ENCODE data around the gene CCDC122. TPM values are rescaled to one million over a fixed set of nuclear protein-coding genes. Genes with fewer than 3 reads are reported as not detected.

CCDC122 gene
- polyA plus RNA-seq, 4 donors, result 0.81 to 13.0 (median 6.1) TPM

DNA sequence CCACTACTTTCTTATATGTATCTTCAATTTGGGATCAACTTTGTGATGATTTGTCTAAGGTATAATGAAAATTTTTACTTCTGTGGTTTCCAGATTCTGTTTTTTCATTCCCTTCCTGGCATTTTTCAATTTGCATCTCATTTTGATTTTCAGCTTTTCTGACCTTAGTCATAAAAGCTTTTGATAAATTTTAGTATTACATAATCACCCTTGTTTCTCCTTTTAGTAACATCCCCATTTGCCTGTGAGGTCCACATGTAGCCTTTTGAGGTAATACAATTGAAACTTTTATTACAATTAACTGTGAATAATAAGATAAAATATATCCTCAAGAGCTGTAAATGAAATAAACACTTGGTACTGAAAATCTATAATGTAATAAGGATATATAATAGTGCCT lies 31.3 kb upstream of the CCDC122 start:
- H3K9me3 ChIP-seq (ENCODE audit: control insufficient read depth in 2 of 2, insufficient read depth in 1 of 2, low read depth in 1 of 2, low read length in 1 of 2), result no peaks in the 10 kb centered on the region
- no peaks in the 10 kb centered on the region for H3K27me3 ChIP-seq (ENCODE audit: control insufficient read depth in 3 of 3, insufficient read depth in 3 of 3, low read length in 3 of 3)
- no peak for DNase-seq
- peaks cover 0 to 2% (median 0%) of the 10 kb centered on the region in 3 donors for H3K4me1 ChIP-seq (ENCODE audit: control insufficient read depth in 3 of 3, insufficient read depth in 2 of 3, low read depth in 1 of 3, low read length in 2 of 3)
- H3K36me3 ChIP-seq (ENCODE audit: control insufficient read depth in 3 of 3, insufficient read depth in 2 of 3, low read depth in 1 of 3, low read length in 3 of 3), result no peaks in the 10 kb centered on the region
- H3K27ac ChIP-seq (ENCODE audit: low read depth in 1 of 3, low read length in 2 of 3), result no peak overlapping the region
- no peak for FAIRE-seq
- H3K4me3 ChIP-seq (ENCODE audit: low read depth in 1 of 3, low read length in 3 of 3), result no peak overlapping the region

DNA sequence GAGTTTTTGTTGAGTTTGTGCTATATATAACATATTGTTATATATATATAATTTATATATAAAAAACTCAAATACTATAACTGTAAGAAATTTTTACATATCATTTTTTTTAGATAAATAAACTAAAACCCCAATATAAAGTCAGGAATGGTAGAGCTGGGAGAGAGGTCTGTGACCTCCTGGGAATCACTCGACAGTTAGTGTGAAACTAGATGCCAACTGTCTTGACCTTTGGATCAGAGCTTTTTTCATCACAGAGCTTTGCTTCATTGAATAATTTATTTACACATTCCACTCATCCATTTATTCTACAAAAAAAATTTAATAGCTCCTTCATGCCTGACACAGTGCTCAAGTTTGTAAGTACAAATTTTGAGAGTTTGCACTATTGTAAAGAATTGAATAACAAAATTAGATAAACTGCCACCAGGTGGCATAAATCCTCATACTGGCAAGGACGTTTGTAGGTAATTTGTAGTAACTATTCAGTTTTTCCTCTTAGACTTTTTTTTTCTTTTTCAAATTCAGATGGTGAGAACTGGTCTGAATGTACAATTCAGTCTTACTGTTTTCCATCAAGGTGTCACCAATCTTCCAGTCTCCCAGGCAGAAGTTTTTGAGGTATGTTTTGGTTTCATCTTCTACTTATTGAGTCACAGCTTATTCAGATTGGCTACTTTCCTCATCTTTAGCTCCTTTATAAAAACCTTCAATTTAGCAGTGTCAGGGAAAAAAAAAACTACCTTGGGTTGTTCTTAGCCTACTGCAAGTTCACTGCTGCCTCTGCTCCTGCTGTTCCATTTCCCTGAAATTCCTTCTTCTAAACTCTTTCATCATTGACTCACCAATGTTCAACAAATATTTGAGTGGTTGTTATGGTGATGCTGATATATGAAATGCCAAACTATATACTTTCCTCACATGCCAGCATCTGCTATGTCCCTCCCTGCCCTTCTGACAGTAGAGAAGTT lies 28.9 kb upstream of the CCDC122 start:
- peak; percentile 49 to 66 for DNase-seq
- peak; percentile 47 for FAIRE-seq
- WGBS, 3 donors, result 17 to 37% (median 19%) methylated on average over 2 of the region's 2 CpGs
- no peaks in the 10 kb centered on the region for H3K9me3 ChIP-seq (ENCODE audit: control insufficient read depth in 2 of 2, insufficient read depth in 1 of 2, low read depth in 1 of 2, low read length in 1 of 2)
- peaks cover 0 to 2% (median 0%) of the 10 kb centered on the region in 3 donors for H3K4me1 ChIP-seq (ENCODE audit: control insufficient read depth in 3 of 3, insufficient read depth in 2 of 3, low read depth in 1 of 3, low read length in 2 of 3)
- no peak overlapping the region for H3K4me3 ChIP-seq (ENCODE audit: low read depth in 1 of 3, low read length in 3 of 3)
- no peaks in the 10 kb centered on the region for H3K36me3 ChIP-seq (ENCODE audit: control insufficient read depth in 3 of 3, insufficient read depth in 2 of 3, low read depth in 1 of 3, low read length in 3 of 3)
- no peaks in the 10 kb centered on the region for H3K27me3 ChIP-seq (ENCODE audit: control insufficient read depth in 3 of 3, insufficient read depth in 3 of 3, low read length in 3 of 3)
- no peak overlapping the region for H3K27ac ChIP-seq (ENCODE audit: low read depth in 1 of 3, low read length in 2 of 3)

DNA sequence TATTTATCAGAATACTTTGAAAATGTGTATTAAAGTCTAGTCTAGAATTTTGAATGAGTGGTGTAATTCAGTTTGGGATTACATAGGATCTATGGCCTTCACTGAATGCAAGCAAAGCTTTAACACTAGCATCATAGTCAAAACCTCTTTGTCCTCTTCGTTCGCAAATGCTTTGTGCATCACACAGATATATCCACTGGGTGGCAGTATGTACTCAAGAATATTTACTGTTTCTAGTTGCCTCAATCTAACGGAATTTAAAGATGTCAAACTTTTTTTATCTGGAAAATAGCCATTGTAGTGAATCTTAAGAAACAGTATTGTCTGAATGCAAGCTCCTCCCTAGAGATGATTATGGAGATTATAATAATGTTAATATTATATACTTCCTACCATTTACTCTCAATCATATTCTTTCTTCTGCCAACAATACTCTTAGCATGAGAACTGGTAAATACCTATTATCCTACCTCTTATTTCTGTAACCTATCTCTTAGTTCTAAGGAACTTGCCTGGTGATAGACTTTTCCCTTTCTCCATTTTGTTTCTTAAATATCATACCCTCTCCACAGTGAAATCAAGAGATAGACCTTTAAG lies 26.0 kb upstream of the CCDC122 start:
- H3K9me3 ChIP-seq (ENCODE audit: control insufficient read depth in 2 of 2, insufficient read depth in 1 of 2, low read depth in 1 of 2, low read length in 1 of 2), result no peaks in the 10 kb centered on the region
- H3K36me3 ChIP-seq (ENCODE audit: control insufficient read depth in 3 of 3, insufficient read depth in 2 of 3, low read depth in 1 of 3, low read length in 3 of 3), result no peaks in the 10 kb centered on the region
- DNase-seq, result peak; percentile 68 to 71
- no peak overlapping the region for H3K4me3 ChIP-seq (ENCODE audit: low read depth in 1 of 3, low read length in 3 of 3)
- peak; percentile 76 for FAIRE-seq
- peaks cover 0 to 2% (median 0%) of the 10 kb centered on the region in 3 donors for H3K4me1 ChIP-seq (ENCODE audit: control insufficient read depth in 3 of 3, insufficient read depth in 2 of 3, low read depth in 1 of 3, low read length in 2 of 3)
- 1% methylated on average over 3 of the region's 3 CpGs for WGBS, 3 donors
- no peak overlapping the region for H3K27ac ChIP-seq (ENCODE audit: low read depth in 1 of 3, low read length in 2 of 3)
- no peaks in the 10 kb centered on the region for H3K27me3 ChIP-seq (ENCODE audit: control insufficient read depth in 3 of 3, insufficient read depth in 3 of 3, low read length in 3 of 3)

GRCh38 chr13:43895940-43896339 lies 16.4 kb upstream of the CCDC122 start:
- FAIRE-seq (no peak), DNase-seq (no peak)
- 66 to 74% (median 69%) methylated on average over 2 of the region's 2 CpGs for WGBS, 3 donors

GRCh38 chr13:43894438-43894837 lies 14.9 kb upstream of the CCDC122 start:
- Histone ChIP-seq H3K27me3 (ENCODE audit: control insufficient read depth in 3 of 3, insufficient read depth in 3 of 3, low read length in 3 of 3) (no peaks in the 10 kb centered on the region), H3K36me3 (ENCODE audit: control insufficient read depth in 3 of 3, insufficient read depth in 2 of 3, low read depth in 1 of 3, low read length in 3 of 3) (no peaks in the 10 kb centered on the region), H3K27ac (ENCODE audit: low read depth in 1 of 3, low read length in 2 of 3) (no peak overlapping the region), H3K4me3 (ENCODE audit: low read depth in 1 of 3, low read length in 3 of 3) (no peak overlapping the region), H3K9me3 (ENCODE audit: control insufficient read depth in 2 of 2, insufficient read depth in 1 of 2, low read depth in 1 of 2, low read length in 1 of 2) (no peaks in the 10 kb centered on the region), H3K4me1 (ENCODE audit: control insufficient read depth in 3 of 3, insufficient read depth in 2 of 3, low read depth in 1 of 3, low read length in 2 of 3) (no peaks in the 10 kb centered on the region)
- no peak for FAIRE-seq
- DNase-seq, result no peak

More at GRCh38 chr13:43895940-43896339, 16.4 kb upstream of the CCDC122 start:
- Histone ChIP-seq H3K9me3 (ENCODE audit: control insufficient read depth in 2 of 2, insufficient read depth in 1 of 2, low read depth in 1 of 2, low read length in 1 of 2) (no peaks in the 10 kb centered on the region), H3K4me3 (ENCODE audit: low read depth in 1 of 3, low read length in 3 of 3) (no peak overlapping the region), H3K27me3 (ENCODE audit: control insufficient read depth in 3 of 3, insufficient read depth in 3 of 3, low read length in 3 of 3) (no peaks in the 10 kb centered on the region), H3K36me3 (ENCODE audit: control insufficient read depth in 3 of 3, insufficient read depth in 2 of 3, low read depth in 1 of 3, low read length in 3 of 3) (no peaks in the 10 kb centered on the region), H3K4me1 (ENCODE audit: control insufficient read depth in 3 of 3, insufficient read depth in 2 of 3, low read depth in 1 of 3, low read length in 2 of 3) (no peaks in the 10 kb centered on the region), H3K27ac (ENCODE audit: low read depth in 1 of 3, low read length in 2 of 3) (no peak overlapping the region)

- Histone ChIP-seq H3K36me3 (ENCODE audit: control insufficient read depth in 3 of 3, insufficient read depth in 2 of 3, low read depth in 1 of 3, low read length in 3 of 3) (peaks cover 0 to 2% (median 0%) of the 10 kb centered on the region in 3 donors), H3K27me3 (ENCODE audit: control insufficient read depth in 3 of 3, insufficient read depth in 3 of 3, low read length in 3 of 3) (no peaks in the 10 kb centered on the region), H3K4me1 (ENCODE audit: control insufficient read depth in 3 of 3, insufficient read depth in 2 of 3, low read depth in 1 of 3, low read length in 2 of 3) (peaks cover 0 to 3% (median 0%) of the 10 kb centered on the region in 3 donors), H3K9me3 (ENCODE audit: control insufficient read depth in 2 of 2, insufficient read depth in 1 of 2, low read depth in 1 of 2, low read length in 1 of 2) (no peaks in the 10 kb centered on the region), H3K4me3 (ENCODE audit: low read depth in 1 of 3, low read length in 3 of 3) (no peak overlapping the region), H3K27ac (ENCODE audit: low read depth in 1 of 3, low read length in 2 of 3) (no peak overlapping the region)
- WGBS, 3 donors, result 89 to 97% (median 96%) methylated on average over 1 of the region's 1 CpG
- DNase-seq, result no peak
- FAIRE-seq, result no peak
Observed at GRCh38 chr13:43884222-43884621, 4.7 kb upstream of the CCDC122 start.

DNA sequence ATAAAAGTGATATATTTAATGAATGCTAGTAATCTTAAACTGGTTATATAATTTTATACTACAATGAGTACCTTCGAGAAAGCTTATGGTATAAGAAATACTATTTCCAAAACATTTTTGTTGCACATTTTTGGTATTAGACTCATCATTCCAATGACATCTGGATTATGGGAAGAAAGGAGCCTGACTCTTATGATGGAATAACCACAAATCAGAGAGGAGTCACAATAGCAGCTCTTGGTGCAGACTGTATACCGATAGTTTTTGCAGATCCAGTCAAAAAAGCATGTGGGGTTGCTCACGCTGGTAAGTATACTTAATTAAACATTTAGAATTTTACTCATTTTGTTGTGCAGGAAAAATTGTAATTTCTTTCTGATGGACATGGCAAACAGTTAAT lies 4.1 kb upstream of the CCDC122 start:
- H3K4me1 ChIP-seq (ENCODE audit: control insufficient read depth in 3 of 3, insufficient read depth in 2 of 3, low read depth in 1 of 3, low read length in 2 of 3), result peaks cover 0 to 4% (median 0%) of the 10 kb centered on the region in 3 donors
- no peak for FAIRE-seq
- DNase-seq, result no peak
- peaks cover 0 to 2% (median 0%) of the 10 kb centered on the region in 3 donors for H3K36me3 ChIP-seq (ENCODE audit: control insufficient read depth in 3 of 3, insufficient read depth in 2 of 3, low read depth in 1 of 3, low read length in 3 of 3)
- no peak overlapping the region for H3K27ac ChIP-seq (ENCODE audit: low read depth in 1 of 3, low read length in 2 of 3)
- WGBS, 3 donors, result 95 to 99% (median 98%) methylated on average over 3 of the region's 3 CpGs
- H3K4me3 ChIP-seq (ENCODE audit: low read depth in 1 of 3, low read length in 3 of 3), result no peak overlapping the region
- H3K9me3 ChIP-seq (ENCODE audit: control insufficient read depth in 2 of 2, insufficient read depth in 1 of 2, low read depth in 1 of 2, low read length in 1 of 2), result no peaks in the 10 kb centered on the region
- H3K27me3 ChIP-seq (ENCODE audit: control insufficient read depth in 3 of 3, insufficient read depth in 3 of 3, low read length in 3 of 3), result no peaks in the 10 kb centered on the region

- no peak overlapping the region for H3K27ac ChIP-seq (ENCODE audit: low read depth in 1 of 3, low read length in 2 of 3)
- H3K4me1 ChIP-seq (ENCODE audit: control insufficient read depth in 3 of 3, insufficient read depth in 2 of 3, low read depth in 1 of 3, low read length in 2 of 3), result peaks cover 0 to 11% (median 0%) of the 10 kb centered on the region in 3 donors
- no peaks in the 10 kb centered on the region for H3K9me3 ChIP-seq (ENCODE audit: control insufficient read depth in 2 of 2, insufficient read depth in 1 of 2, low read depth in 1 of 2, low read length in 1 of 2)
- H3K36me3 ChIP-seq (ENCODE audit: control insufficient read depth in 3 of 3, insufficient read depth in 2 of 3, low read depth in 1 of 3, low read length in 3 of 3), result peaks cover 0 to 2% (median 0%) of the 10 kb centered on the region in 3 donors
- no peaks in the 10 kb centered on the region for H3K27me3 ChIP-seq (ENCODE audit: control insufficient read depth in 3 of 3, insufficient read depth in 3 of 3, low read length in 3 of 3)
- DNase-seq (no peak), FAIRE-seq (no peak)
- no peak overlapping the region for H3K4me3 ChIP-seq (ENCODE audit: low read depth in 1 of 3, low read length in 3 of 3)
Observed at GRCh38 chr13:43881580-43881979, 2.0 kb upstream of the CCDC122 start.

Data from small intestine (tissue), 7 donors.